Measurements from ENCODE around the gene CRABP2.

The CRABP2 gene

GRCh38 chr1:156689953-156690674, 15.3 kb downstream of the CRABP2 start:
- no peak for DNase-seq

GRCh38 chr1:156689035-156689952, 16.1 kb downstream of the CRABP2 start:
- DNase-seq: peak; percentile 71

GRCh38 chr1:156684227-156684782, 21.1 kb downstream of the CRABP2 start:
- DNase-seq: no peak

GRCh38 chr1:156682166-156682890, 23.1 kb downstream of the CRABP2 start:
- DNase-seq: no peak

- no peak for DNase-seq
These were observed 24.0 kb downstream of the CRABP2 start for GRCh38 chr1:156681196-156681960.

- no peak for DNase-seq
These were observed 25.3 kb downstream of the CRABP2 start for GRCh38 chr1:156680056-156680455.

- no peak for DNase-seq
These were observed 27.5 kb downstream of the CRABP2 start for GRCh38 chr1:156677616-156678596.

GRCh38 chr1:156676820-156677615, 28.4 kb downstream of the CRABP2 start, which contains the start of gene NES:
Gene NES (minus strand): TSS chr1:156677407. CDS start chr1:156677264, 143 bp downstream.
- no peak for DNase-seq

GRCh38 chr1:156676114-156676819, 29.1 kb downstream of the CRABP2 start:
- DNase-seq: no peak

GRCh38 chr1:156675210-156676113, 29.9 kb downstream of the CRABP2 start:
- no peak for DNase-seq

GRCh38 chr1:156673387-156674121, 31.8 kb downstream of the CRABP2 start:
- no peak for DNase-seq

GRCh38 chr1:156671804-156672203, 33.6 kb downstream of the CRABP2 start:
- DNase-seq: no peak

GRCh38 chr1:156670791-156671190, 34.6 kb downstream of the CRABP2 start:
- no peak for DNase-seq

- no peak for DNase-seq
These were observed 35.0 kb downstream of the CRABP2 start for GRCh38 chr1:156670359-156670758.

- no peak for DNase-seq
These were observed 35.6 kb downstream of the CRABP2 start for GRCh38 chr1:156669794-156670193.

- DNase-seq: no peak
These were observed 36.4 kb downstream of the CRABP2 start for GRCh38 chr1:156668801-156669637.

Data from stimulated activated naive CD4-positive, alpha-beta T cell treated with Interleukin-2 at 50 U/mL for 16 hours (primary cell).